GM18861 (cell line): ENCODE measurements around the gene KRT39.

Experiments used
- ATAC-seq: cut with Tn5 transposase; IDR thresholded peaks from one replicate; pipeline ENCODE4 v1.9.1; 2021; ENCODE audit not compliant: unreplicated experiment

KRT39 gene

GRCh38 chr17:40981115-40981514 lies 14.4 kb upstream of the KRT39 start:
- ATAC-seq: no peak

- ATAC-seq: no peak
These were observed 13.8 kb upstream of the KRT39 start for GRCh38 chr17:40980596-40980995.

GRCh38 chr17:40980117-40980516 lies 13.4 kb upstream of the KRT39 start:
- no peak for ATAC-seq

GRCh38 chr17:40978575-40979151 lies 11.9 kb upstream of the KRT39 start:
- ATAC-seq: no peak

GRCh38 chr17:40975516-40975915 lies 8.8 kb upstream of the KRT39 start:
- ATAC-seq: no peak

GRCh38 chr17:40974366-40974765 lies 7.6 kb upstream of the KRT39 start:
- ATAC-seq: no peak

GRCh38 chr17:40967582-40967981 lies 834 bp upstream of the KRT39 start:
- ATAC-seq: no peak

GRCh38 chr17:40963838-40964237 lies 2.9 kb downstream of the KRT39 start:
- ATAC-seq: no peak

- ATAC-seq: no peak
These were observed 4.6 kb downstream of the KRT39 start for GRCh38 chr17:40962059-40962561.

- ATAC-seq: no peak
These were observed 5.2 kb downstream of the KRT39 start for GRCh38 chr17:40961591-40961990.

- no peak for ATAC-seq
These were observed 6.6 kb downstream of the KRT39 start for GRCh38 chr17:40960144-40960543.

GRCh38 chr17:40958086-40958953 lies 8.4 kb downstream of the KRT39 start:
- ATAC-seq: no peak

GRCh38 chr17:40956401-40957254 lies 10.1 kb downstream of the KRT39 start:
- ATAC-seq: no peak

- no peak for ATAC-seq
These were observed 12.9 kb downstream of the KRT39 start for GRCh38 chr17:40953881-40954280.

- ATAC-seq: no peak
These were observed 14.1 kb downstream of the KRT39 start for GRCh38 chr17:40952661-40953060.

GRCh38 chr17:40952154-40952553 lies 14.6 kb downstream of the KRT39 start:
- no peak for ATAC-seq

GRCh38 chr17:40951011-40951622 lies 15.6 kb downstream of the KRT39 start:
- no peak for ATAC-seq

- ATAC-seq: no peak
These were observed 16.6 kb downstream of the KRT39 start for GRCh38 chr17:40950176-40950575.

GRCh38 chr17:40949418-40949817 lies 17.3 kb downstream of the KRT39 start:
- ATAC-seq: no peak

- no peak for ATAC-seq
These were observed 18.8 kb downstream of the KRT39 start for GRCh38 chr17:40947929-40948328.

GRCh38 chr17:40945414-40945813 lies 21.3 kb downstream of the KRT39 start:
- no peak for ATAC-seq
